NCI-H1694 (cell line): ENCODE measurements around the gene EVA1C.

Experiments
- DNase-seq: peaks from one replicate; lab custom pipeline; 2025; lab: John Stamatoyannopoulos, UW

The EVA1C gene

GRCh38 chr21:32562915-32563314, 150.4 kb downstream of the EVA1C start:
- no peak for DNase-seq
